GM19099 (cell line): Measurements from ENCODE around the gene TRMT2B.
A peak's percentile ranks its signal among the peaks of the same experiment; 100 is the strongest.

Experiments used
- POLR2A ChIP-seq: IDR thresholded peaks from 3 replicates; pipeline ENCODE4 v1.6.1; 2011; ENCODE audit warnings: low read depth; ENCODE audit not compliant: insufficient read length; ENCODE audit errors: extremely low read depth

Gene TRMT2B, protein sequence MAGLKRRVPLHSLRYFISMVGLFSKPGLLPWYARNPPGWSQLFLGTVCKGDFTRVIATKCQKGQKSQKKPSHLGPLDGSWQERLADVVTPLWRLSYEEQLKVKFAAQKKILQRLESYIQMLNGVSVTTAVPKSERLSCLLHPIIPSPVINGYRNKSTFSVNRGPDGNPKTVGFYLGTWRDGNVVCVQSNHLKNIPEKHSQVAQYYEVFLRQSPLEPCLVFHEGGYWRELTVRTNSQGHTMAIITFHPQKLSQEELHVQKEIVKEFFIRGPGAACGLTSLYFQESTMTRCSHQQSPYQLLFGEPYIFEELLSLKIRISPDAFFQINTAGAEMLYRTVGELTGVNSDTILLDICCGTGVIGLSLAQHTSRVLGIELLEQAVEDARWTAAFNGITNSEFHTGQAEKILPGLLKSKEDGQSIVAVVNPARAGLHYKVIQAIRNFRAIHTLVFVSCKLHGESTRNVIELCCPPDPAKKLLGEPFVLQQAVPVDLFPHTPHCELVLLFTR

DNA sequence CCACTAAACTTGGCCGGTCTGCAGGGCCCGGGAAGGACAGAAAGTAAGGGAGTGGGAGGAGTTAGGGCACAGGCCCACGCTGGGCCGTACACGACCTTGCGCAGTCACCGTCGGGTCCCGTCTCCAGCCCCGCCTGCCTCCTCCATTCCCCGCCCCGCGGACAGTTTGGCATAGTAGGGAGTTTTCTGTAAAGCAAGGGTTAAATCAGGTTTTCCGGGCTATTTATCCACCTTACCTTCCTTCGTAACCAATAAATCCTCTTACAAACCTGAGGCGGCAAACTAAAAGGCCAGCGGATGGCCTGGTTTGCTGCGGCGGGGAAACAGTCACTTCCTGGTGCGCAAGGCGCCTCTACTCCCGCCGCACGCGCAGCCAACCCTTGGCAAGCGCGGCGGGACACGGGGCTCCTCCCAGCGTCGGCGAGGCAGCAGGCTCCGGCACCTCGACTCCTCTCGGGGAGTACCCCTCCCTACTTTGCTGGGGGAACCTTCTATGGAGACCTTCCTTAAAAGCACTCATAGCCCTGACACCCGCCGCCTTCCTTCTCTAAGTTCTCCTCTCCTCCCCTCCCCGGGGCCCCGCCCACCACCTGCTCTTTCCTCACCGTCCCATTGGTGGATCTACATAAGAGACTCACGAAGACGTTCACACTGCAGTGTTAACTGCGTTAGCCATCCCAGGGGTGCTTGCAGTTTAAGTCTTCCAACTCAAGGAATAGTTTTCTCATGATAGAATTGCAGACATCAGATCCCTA, at the start of gene TRMT2B:
TRMT2B (minus strand) TSS at position 563 of the 754 bp plus-strand sequence. CDS start 9,822 bp downstream, outside the sequence.
- TF ChIP-seq POLR2A: peak; percentile 66

DNA sequence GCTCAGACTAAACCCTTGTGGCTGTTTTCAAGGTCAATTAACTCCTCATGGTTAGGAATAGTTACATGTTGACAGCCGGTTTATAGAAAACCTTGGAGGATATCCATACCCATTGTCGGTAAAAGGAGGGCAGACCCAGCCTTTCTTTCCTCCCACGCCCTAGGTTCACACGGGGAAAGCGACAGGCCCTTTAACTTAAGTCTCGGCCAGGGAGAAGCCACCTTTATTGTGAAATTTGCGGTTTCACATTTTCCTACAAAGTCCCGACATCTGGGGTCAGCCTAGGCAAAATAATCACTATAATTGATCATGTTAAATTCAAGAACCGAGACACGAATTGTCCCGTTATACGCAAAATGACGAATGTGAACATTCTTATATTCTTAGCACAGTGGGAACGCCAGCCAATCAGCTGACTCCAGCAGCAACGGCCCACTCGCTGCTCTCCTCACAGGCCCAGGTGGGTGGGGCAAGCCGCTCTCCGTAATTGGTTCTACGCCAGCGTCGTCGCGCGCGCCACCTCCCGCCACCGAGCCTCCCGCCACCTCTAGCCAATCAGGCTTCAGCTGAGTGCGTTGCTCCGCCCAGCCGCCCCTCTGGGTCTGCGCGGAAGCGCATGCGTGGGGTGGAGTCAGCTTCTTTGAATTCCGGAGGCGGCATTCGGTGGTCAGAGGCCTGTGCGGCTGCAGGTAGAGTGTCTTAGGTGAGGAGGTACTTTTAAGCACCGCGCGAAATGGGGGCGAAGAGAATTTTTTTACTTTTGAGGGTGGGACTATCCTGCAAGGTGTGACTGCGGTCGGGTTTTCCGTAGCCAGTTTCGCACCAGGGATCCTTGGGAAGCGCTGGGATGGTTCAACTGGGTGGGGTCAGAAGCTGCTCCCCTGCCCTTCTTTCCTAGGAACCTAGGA, 45.9 kb upstream of the TRMT2B start, which contains the start of gene CENPI:
CENPI (plus strand) TSS at position 659 of the 908 bp plus-strand sequence. CDS start 2,867 bp downstream, outside the sequence.
- TF ChIP-seq POLR2A: peak; percentile 60

DNA sequence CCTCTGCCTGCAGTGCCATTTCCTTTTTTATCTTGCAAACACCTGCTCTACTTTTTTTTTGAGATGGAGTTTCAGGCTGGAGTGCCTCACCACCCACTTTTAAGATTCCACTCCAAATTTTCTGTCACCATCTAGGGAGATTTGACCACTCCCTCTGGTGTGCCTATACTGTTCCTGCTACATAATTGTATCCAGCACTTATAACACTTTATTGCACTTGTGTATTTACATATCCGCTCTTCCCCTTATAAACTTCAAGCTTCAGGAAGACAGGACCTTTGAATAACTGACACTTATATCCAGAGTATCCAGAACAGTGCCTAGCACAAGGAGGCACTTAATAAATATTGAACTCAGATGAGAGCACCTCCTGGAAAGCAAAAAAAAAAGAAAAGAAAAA, 39.9 kb upstream of the TRMT2B start:
- TF ChIP-seq POLR2A: no peak

DNA sequence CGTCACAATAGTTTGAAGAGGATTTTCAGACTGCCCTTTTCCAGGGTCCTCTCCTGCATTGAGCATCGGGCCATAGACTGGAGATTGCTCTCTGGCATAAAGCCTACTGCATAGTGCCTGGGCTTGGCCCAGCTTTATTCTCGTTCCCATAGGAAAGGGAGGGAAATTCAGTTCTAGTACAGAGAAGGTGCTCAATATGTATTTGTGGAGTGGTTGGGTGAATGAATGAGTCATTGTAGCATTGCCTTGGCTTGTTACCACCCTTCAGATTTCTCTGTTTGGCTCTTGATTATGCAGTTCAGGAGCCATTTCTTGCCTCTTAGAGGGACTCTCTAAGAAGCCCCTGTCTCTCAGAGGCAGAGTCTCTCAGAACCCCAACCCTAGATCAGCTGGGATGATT, 29.3 kb upstream of the TRMT2B start:
- TF ChIP-seq POLR2A: no peak

DNA sequence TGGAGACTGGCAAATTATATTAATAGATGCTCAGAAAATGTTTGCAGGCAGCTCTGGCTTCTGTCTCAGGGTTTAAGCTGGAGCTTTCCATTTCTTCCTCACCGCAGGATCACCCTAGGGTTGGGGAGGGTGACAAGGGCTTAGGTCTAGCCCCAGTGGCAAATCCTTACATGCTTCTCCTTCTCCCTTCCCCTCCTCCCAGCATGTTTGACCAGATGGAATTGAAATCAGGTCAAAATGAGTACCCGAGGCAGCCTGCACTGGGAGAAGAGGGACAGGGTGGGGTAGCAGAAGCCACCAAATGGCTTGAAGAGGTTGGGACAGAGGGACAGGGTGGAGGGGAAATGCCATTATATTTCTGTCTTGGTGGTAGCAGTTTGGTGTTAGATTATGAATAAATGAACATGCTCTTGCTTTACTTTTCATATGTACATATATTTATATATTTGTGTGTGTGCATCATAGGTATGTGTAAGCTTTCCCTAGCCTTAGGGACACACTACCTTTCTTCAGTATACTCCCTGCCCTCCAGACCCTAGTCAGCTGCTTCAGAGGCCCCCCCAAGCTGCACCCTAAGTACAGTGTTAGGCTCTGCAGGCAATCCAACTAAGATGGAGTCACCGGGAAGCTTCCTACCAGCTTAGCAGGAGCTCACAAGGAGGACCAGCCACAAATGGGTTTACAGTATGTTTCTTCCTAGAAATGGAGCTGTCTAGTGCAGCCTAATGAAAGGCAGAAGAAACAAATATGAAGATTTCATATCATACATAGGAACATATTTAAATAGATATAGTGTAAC, 28.6 kb upstream of the TRMT2B start:
- no peak for TF ChIP-seq POLR2A

DNA sequence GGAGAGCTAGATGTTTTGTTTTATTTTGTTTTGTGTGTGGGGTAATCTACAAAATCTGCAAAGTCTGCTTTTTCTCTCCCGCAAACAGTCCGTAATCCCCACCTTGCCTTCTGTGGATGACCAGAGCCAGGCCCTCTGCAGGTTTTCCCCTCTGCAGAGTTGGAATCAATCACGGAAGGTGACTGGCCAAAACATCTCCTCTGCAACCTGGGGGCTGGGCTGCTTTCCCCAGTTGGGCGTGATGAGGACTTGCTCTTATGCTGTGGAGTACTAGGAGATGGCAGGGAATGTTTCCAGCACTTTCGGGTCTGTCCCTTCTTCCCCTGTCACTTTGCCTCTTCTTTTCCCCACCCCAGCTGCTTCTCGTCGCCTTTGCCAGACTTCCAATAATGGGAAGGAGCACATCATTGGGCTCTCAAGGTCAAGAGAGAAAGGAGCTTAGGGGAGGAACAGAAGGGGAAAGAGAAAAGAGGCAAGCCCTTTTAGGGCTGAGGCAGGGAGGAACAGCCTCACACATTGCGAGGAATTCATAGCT, 27.9 kb upstream of the TRMT2B start:
- no peak for TF ChIP-seq POLR2A

DNA sequence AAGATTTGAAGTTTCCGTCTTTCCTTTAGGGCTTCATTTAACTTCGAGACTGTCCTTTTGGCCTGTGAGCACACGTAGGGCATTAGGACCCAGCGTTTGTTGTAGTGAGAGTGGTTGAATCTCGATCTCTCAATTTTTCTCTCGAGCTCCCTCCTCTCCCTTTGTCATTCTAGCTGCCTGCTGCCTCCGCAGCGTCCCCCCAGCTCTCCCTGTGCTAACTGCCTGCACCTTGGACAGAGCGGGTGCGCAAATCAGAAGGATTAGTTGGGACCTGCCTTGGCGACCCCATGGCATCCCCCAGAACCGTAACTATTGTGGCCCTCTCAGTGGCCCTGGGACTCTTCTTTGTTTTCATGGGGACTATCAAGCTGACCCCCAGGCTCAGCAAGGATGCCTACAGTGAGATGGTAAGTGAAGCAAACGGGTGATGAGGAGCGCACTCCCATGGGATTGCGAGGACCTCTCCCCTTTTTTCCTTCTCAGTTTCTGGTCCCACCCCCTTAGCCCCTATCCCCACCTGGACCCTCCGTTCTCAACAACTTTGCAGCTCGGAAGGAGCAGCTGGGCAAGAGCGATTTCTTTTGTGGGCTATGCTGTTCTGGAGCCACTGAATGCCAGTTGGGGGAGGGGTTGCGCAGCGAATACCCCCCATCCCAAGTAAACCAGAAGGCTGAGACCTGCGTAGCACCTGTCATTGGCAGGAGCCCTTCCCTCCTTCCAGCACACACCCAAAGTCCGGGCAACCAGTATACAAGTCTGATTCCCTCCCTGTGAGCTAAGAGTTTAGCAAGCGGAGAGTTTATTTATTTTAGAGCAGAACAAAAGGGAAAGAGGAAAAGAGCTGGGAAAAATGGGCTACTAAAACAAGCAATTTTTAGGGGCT, 27.0 kb upstream of the TRMT2B start, which contains the start of gene TMEM35A:
TMEM35A (plus strand) TSS at position 164 of the 883 bp plus-strand sequence; CDS start at position 288, 124 bp downstream.
- TF ChIP-seq POLR2A: no peak

DNA sequence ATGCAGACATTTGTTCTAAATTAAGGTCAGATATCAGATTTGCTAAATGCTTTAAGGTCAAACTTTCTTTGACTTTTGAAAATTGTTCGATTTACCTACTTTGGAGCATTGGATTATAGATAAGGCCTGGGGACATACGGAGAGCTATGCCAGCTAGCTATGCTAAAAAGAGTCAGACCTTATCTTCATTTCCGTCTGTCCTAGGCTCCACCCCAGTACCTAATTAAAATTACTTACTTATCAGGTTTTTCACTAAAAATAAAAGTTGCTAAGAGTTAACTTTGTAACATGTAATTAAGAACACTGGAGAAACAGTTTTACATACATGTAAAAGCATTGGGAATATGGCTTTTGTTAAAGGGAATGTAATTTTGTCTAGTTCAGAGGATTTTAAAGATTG, 19.7 kb upstream of the TRMT2B start:
- TF ChIP-seq POLR2A: no peak

DNA sequence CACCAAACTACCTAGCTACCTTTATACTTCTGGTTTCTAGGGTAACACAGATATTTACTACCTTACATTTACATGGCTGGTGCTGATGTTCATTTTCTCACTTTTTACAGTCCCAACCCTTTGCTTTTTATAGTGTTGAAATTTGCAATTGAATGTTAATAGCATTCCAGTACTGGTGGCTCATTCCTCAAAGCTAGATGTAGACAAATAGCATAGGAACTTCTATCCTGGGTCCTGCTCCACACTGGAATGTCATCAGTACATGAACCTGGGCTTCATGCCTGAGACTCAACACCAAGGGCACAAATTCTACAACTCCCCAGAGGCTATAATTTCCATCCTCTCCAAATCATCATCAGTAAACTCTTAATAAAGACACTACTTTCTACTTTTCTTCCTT, 10.3 kb upstream of the TRMT2B start:
- TF ChIP-seq POLR2A: no peak

DNA sequence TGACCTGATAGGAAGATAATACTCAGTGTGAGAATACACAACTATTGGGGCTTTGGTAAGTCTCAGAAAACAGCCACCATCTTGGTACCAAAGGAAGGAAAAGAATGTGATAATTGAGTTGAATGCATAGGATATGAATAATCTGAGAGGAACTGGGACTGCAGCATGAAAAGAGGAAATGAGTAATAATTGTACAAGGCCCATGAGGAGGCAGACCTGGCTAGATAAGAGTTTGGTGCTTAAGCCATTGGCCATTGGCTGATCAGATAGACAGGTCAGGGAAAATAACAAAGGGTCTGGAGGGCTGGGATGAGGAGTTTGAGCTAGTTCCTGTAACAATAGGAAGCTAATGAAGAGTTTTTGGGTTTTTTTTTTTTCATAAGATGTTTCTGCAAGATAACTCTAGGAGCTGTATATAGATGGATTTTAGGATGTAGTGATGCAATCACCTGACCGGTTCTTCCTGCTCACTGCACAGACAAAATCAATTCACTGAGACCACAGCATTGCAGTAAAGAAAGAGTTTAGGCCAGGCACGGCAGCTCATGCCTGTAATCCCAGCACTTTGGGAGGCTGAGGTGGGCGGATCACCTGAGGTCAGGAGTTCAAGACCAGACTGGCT, 5.3 kb upstream of the TRMT2B start:
- TF ChIP-seq POLR2A: no peak

DNA sequence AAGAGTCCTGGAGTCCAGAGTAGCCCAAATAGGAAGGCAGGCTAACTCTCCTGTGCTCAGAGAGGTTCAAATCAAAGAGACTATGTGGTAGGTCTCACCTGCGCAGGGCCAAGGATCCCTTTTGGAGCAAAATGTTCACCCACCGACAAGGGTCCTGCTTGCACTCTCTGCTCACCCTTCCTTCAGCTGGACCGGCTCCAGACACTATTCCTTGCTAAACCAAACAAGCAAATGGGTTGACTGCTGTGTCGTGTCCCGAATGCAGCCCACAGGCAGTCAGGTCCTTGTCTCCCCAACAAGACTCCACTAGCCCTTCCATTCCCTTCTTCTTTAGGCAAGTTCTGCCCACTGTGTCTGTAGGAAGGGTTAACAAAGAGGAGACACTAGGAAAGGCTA, 760 bp downstream of the TRMT2B start:
- no peak for TF ChIP-seq POLR2A

DNA sequence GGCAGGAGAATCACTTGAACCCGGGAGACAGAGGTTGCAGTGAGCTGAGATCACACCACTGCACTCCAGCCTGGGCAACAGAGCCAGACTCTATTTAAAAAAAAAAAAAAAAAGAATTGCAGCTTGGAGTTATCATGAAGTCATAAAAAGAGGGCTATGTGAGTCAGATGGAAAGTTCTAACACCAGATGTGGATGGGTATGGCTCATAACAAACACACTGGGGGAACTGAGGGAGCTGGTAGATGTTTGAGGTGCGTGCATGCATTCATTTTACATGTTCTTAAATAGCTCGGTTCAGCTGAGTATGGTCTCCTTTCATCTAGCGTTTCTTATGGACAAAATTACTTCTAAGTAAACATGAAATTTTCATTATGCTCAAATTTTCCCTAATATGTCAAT, 11.7 kb downstream of the TRMT2B start:
- no peak for TF ChIP-seq POLR2A

DNA sequence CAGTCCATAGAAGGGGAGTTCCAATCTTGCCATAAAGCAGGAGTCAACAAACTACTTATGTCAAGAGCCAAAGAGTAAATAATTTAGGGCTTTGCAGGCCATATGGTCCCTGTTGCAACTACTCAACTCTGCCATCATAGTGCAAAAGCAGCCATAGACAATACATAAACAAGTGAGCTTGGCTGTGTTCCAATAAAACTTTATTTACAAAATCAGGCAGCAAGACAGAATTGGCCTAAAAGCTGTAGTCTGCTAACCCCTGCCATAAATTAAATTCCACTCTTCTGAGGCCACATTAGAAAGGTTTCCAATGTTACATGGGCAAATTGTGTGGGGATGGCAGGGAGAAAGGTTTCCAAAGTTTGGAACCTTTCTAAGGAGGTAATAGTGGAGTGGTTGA, 14.7 kb downstream of the TRMT2B start:
- TF ChIP-seq POLR2A: no peak

DNA sequence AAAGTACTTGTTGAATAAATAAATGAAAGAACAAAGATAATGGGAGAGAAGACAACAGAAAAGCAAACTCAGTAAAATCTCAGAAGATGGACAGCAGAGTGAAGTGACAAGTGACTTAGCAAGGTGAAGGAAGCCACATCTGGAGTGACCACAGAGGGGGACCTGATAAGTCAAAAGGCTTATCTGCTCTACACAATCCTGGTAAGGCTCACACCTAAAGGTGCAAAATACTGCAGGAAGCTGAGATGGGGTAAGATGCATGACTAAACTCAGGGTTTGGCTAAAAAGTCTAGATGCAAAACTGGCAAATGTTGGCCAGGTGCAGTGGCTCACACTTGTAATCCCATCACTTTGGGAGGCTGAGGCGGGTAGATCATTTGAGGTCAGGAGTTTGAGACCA, 22.2 kb downstream of the TRMT2B start:
- TF ChIP-seq POLR2A: no peak
